GM12801 (cell line): ENCODE results near the gene NOL11.

Experiments
- TF ChIP-seq, protein P1 (sequence below): IDR thresholded peaks from one replicate; pipeline ENCODE4 v1.5.1; 2011; ENCODE audit warnings: control low read depth; ENCODE audit not compliant: insufficient read length; ENCODE audit errors: extremely low read depth

NOL11 gene

DNA sequence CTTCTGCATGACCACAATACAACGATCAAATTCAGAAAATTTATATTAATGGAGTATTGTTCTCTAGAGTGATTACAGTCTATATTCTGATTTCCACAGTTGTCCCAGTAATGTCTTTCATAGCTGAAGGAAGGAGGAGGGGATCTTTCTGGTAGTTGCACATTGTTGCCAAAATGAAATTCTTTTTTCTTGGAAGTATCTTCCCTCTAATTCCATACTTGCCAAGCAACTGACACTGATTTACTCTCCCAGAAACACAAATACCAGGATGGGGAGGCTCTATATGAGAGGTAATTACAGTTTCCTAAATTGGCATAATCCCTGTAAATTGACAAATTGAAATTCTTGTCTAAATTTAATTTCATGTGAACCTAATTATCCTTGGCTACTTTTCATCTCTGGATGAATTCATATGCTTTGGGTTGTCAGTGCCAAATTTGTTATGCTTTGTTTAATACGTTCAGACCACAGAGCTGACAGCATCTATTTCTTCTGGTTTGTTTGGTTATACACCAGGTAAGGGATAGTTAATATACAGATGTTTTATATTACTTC lies 30.0 kb downstream of the NOL11 start:
- TF ChIP-seq, protein P1, sequence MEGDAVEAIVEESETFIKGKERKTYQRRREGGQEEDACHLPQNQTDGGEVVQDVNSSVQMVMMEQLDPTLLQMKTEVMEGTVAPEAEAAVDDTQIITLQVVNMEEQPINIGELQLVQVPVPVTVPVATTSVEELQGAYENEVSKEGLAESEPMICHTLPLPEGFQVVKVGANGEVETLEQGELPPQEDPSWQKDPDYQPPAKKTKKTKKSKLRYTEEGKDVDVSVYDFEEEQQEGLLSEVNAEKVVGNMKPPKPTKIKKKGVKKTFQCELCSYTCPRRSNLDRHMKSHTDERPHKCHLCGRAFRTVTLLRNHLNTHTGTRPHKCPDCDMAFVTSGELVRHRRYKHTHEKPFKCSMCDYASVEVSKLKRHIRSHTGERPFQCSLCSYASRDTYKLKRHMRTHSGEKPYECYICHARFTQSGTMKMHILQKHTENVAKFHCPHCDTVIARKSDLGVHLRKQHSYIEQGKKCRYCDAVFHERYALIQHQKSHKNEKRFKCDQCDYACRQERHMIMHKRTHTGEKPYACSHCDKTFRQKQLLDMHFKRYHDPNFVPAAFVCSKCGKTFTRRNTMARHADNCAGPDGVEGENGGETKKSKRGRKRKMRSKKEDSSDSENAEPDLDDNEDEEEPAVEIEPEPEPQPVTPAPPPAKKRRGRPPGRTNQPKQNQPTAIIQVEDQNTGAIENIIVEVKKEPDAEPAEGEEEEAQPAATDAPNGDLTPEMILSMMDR = no peak

DNA sequence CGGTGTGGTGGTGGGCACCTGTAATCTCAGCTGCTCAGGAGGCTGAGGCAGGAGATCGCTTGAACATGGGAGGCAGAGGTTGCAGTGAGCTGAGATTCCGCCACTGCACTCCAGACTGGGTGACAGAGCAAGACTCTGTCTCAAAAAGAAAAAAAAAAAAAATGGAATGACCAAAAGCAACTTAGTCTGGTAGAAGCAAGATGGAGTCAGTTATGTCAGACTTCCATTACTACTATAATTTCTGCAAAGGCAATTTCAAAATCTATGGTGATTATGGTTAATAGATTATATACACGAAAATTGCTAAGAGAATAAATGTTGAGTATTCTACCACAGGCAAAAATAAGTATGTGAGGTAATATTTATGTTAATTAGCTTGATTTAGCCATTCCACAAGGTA lies 32.3 kb downstream of the NOL11 start:
- TF ChIP-seq, protein P1 = no peak

DNA sequence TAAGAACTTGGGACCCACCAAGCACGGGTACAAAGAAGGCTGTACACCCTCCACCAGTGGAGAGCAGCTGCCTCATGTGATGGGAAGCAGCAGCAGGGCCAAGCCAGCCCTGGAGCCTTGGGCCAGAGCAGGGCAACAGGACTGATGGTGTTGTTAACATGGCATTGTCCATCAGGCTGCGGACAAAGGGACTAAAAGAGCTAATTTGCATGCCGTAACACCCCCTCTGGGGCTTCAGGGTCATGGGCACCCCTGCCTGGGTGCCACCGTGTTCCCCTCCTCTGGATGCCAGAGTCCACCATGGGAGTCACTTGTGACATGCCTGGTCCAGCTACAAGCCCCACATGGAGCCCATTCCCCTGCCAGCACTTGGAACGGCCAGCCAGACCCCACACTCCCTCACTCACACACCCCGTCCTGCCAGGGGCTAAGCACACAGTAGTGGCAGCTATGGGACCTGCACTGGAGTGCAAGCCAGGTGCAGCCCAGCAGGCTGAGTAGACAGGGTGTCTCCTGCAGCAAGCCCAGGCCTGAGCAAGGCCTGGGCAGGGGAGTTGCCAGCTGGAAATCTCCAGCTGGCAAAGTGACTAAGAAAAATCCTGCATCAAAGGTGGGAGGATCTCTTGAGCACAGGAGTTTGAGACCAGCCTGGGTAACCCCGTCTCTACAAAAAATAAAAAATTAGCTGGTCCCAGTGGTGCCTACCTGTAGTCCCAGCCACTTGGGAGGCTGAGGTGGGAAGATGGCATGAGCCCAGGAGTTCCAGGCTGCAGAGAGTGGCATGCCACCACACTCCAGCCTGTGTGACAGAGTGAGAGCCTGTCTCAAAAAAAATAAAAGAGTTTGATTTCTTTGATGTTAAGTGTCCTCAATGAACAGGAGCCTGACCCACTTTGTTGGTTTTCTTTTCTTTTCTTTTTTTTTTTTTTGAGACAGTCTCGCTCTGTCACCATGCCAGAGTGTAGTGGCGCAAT lies 33.7 kb downstream of the NOL11 start:
- TF ChIP-seq, protein P1 = no peak

DNA sequence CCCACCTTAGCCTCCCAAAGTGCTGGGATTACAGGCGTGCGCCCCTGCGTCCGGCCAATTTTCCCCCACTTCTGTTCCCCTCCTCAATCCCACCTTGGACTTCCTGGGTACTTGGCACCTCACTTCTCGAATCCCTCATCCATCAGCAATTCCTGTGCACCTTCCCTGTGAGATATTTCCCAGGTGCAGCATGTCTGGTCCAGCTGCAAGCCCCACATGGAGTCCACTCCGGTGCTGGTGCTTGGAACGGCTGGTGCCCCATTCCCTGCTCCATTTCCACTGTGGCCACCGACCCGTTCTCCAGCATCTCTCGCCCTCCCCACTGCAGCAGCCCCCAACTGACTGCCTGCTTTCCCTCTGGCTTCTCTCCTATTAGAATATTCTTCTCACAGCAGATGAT lies 35.3 kb downstream of the NOL11 start:
- TF ChIP-seq, protein P1 = no peak

DNA sequence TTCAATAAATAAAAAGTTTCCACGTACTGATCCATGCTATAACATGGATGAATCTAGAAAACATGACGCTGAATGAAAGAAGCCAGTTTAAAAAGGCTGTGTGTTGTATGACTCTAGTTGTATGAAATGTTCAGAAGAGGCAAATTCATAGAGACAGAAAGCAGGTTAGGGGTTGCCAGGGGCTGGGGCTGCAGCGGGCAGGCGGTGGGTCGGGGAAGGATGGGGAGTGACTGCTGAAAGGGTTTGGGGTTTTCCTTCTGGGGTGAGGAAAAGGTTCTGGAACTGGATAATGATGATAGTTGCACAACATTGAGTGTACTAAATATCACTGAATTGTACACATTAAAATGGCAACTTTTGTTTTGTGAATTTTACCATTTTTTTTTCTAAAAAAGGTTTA lies 36.3 kb downstream of the NOL11 start:
- TF ChIP-seq, protein P1 = no peak

DNA sequence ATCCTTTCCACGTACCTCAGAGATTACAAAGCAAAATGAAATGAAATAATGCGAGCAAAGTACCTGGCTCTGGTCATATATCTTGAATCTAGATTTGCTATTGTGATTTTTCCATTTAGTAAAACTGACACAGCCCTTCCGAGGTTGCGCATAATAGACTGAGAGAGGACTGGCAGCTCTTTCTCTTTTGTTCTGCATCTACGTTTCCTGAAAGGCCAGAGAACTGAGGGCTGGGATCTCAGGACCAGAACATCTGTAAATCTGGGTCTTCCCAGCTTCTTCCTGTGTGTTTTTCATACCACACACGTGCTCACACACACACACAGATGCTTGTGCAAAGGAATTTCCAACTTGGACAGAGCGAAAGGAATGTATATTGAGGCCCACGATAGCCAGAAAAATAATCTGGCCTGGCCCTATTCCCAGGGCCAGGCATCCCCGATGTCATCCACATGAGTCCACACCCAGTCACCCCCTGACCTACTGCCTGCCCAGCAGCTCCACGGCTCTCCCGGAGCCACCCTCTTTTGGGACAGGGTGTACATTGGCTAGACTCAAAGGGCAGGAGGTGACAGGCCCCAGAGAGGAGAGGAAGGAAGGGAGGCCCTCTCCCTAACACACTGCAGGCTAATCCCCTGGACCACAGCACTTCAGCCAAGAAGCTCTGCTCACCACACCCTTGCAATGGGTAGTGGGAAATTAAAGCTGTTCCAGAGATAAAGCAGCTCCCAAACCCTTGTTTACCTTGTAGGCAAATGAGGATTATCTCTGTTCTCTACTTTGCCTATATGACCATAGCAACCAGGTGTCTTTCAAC lies 41.8 kb downstream of the NOL11 start:
- TF ChIP-seq, protein P1 = no peak

DNA sequence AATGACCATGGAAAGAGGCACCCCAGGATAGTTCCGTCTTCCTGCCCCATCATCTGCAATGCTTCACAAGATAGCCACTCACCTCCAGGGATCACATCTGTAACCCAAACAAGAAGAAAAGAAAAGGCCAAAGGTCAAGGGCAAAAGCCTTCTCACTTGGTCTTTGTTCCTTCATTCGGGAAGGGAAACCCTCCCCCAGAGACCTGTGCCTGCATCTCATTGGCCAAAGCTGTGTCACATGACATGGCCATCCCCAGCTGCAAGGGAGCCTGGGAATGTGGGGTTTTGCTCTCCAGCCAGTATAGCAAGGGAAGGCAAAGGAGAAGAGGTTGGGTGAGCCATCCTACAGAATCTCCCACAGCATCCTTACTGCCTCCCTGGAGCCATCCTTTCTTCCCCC lies 47.9 kb downstream of the NOL11 start:
- TF ChIP-seq, protein P1 = no peak
